Liver (tissue), 9 donors: ENCODE measurements around the gene PSMB1. TPM values are rescaled to one million over a fixed set of nuclear protein-coding genes. Genes with fewer than 3 reads are reported as not detected.

Source experiments
- DNase-seq: peaks from one replicate; pipeline ENCODE4 v3.0.0-alpha.2; 2017; ENCODE audit warnings: low spot score
- H3K27ac ChIP-seq, 2 donors: one replicate each; pipeline ENCODE4 v1.7.0; 2013; ENCODE audit warnings: inconsistent platforms in 2 of 2, low read length in 2 of 2, control low read depth in 1 of 2, low read depth in 1 of 2, mild to moderate bottlenecking in 1 of 2
- H3K27me3 ChIP-seq, 4 donors: one replicate each; pipeline versions ENCODE4 v1.6.1 to v1.7.0; 2013; ENCODE audit warnings: low read length in 3 of 4, inconsistent platforms in 1 of 4, mild to moderate bottlenecking in 1 of 4, moderate library complexity in 1 of 4; ENCODE audit not compliant: control insufficient read depth in 4 of 4, insufficient read depth in 4 of 4
- H3K36me3 ChIP-seq, 4 donors: one replicate each; pipeline versions ENCODE4 v1.6.1 to v1.7.0; 2013; ENCODE audit warnings: low read length in 3 of 4, mild to moderate bottlenecking in 3 of 4, low read depth in 1 of 4, moderate library complexity in 1 of 4; ENCODE audit not compliant: control insufficient read depth in 4 of 4, insufficient read depth in 3 of 4
- H3K4me1 ChIP-seq, 4 donors: one replicate each; pipeline versions ENCODE4 v1.6.1 to v1.7.0; 2013; ENCODE audit warnings: low read length in 3 of 4, mild to moderate bottlenecking in 3 of 4, moderate library complexity in 1 of 4; ENCODE audit not compliant: control insufficient read depth in 4 of 4, insufficient read depth in 4 of 4
- H3K4me3 ChIP-seq, 3 donors: one replicate each; pipeline versions ENCODE4 v1.6.1 to v1.7.0; 2013; ENCODE audit warnings: low read length in 3 of 3, control low read depth in 1 of 3, low read depth in 1 of 3, mild to moderate bottlenecking in 1 of 3
- H3K9ac ChIP-seq, 2 donors: one replicate each; pipeline ENCODE4 v1.7.0; 2013; ENCODE audit warnings: low read length in 2 of 2, mild to moderate bottlenecking in 2 of 2, moderate library complexity in 2 of 2, control low read depth in 1 of 2, low read depth in 1 of 2
- H3K9me3 ChIP-seq, 4 donors: one replicate each; pipeline versions ENCODE4 v1.6.1 to v1.7.0; 2013; ENCODE audit warnings: low read length in 3 of 4; ENCODE audit not compliant: control insufficient read depth in 4 of 4
- EGR1 ChIP-seq, 2 donors: IDR thresholded peaks; 2 replicates each; pipeline ENCODE4 v1.6.1; 2016 to 2018; ENCODE audit warnings: antibody characterized with exemption in 2 of 2, low read depth in 2 of 2
- FOXA2 ChIP-seq: IDR thresholded peaks from 2 replicates; pipeline ENCODE4 v1.6.1; 2016; ENCODE audit warnings: antibody characterized with exemption
- HNF4G ChIP-seq: IDR thresholded peaks from 2 replicates; pipeline ENCODE4 v1.6.1; 2016; ENCODE audit warnings: antibody characterized with exemption
- JUND ChIP-seq, 2 donors: IDR thresholded peaks; 2 replicates each; pipeline ENCODE4 v1.6.1; 2016; ENCODE audit warnings: antibody characterized with exemption in 2 of 2
- NR2F2 ChIP-seq: IDR thresholded peaks from 2 replicates; pipeline ENCODE4 v1.6.1; 2016; ENCODE audit warnings: antibody characterized with exemption
- RAD21 ChIP-seq, 2 donors: IDR thresholded peaks; 2 replicates each; pipeline ENCODE4 v1.6.1; 2016; ENCODE audit warnings: antibody characterized with exemption in 2 of 2, mild to moderate bottlenecking in 2 of 2
- RXRA ChIP-seq, 2 donors: IDR thresholded peaks; 2 replicates each; pipeline ENCODE4 v1.6.1; 2017 to 2018; ENCODE audit warnings: antibody characterized with exemption in 2 of 2, mild to moderate bottlenecking in 1 of 2
- SP1 ChIP-seq: IDR thresholded peaks from 2 replicates; pipeline ENCODE4 v1.6.1; 2018; ENCODE audit warnings: antibody characterized with exemption, mild to moderate bottlenecking
- TAF1 ChIP-seq: conservative IDR thresholded peaks from 2 replicates; pipeline ENCODE4 v1.6.1; 2016; ENCODE audit warnings: antibody characterized with exemption, mild to moderate bottlenecking
- WGBS: extraction: QIAGEN DNeasy Blood & Tissue Kit; methylation state at CpG from one replicate; pipeline ENCODE4 v1.1.7; 2013; 5-methylcytosine and 5-hydroxymethylcytosine counted together
- polyA plus RNA-seq, 2 donors: library from polyadenylated mRNA; stranded (reverse) in 1 of 2; unstranded in 1 of 2; fragments of 200-250 nt in 1 of 2; fragments of >200 nt in 1 of 2; fragmentation: Nextera tagmentation in 1 of 2; extraction: Ambion mirVana in 1 of 2; gene quantifications; one replicate each; pipeline versions ENCODE4 v1.2.1 to v1.2.3, GENCODE V29; 2013 to 2015
- total RNA-seq, 2 donors: library from RNA; depleted of rRNA; stranded (reverse); fragments of >200 nt; gene quantifications; one replicate each; pipeline ENCODE4 v1.2.3, GENCODE V29; 2014
- TF ChIP-seq, protein P1 (sequence below): IDR thresholded peaks from 2 replicates; pipeline ENCODE4 v1.6.1; 2016; ENCODE audit warnings: antibody characterized with exemption, mild to moderate bottlenecking
- TF ChIP-seq, protein P2 (sequence below): IDR thresholded peaks from 2 replicates; pipeline ENCODE4 v1.6.1; 2016; ENCODE audit warnings: antibody characterized with exemption
- TF ChIP-seq, protein P3 (sequence below): fragments of 150-350 bp; IDR thresholded peaks from 2 replicates; pipeline ENCODE4 v1.5.1; 2017; ENCODE audit warnings: improper control_type of control experiment, low read depth, low read length; ENCODE audit not compliant: missing input control
- TF ChIP-seq, protein P4 (sequence below): IDR thresholded peaks from 2 replicates; pipeline ENCODE4 v1.6.1; 2016; ENCODE audit warnings: antibody characterized with exemption
- donor health status: healthy.
- donor health status: healthy.
- donor health status: healthy.
- donor health status: healthy.
- donor health status: healthy.

Gene PSMB1
- total and polyA plus RNA-seq, 4 donors: 177 to 314 (median 188) TPM

DNA sequence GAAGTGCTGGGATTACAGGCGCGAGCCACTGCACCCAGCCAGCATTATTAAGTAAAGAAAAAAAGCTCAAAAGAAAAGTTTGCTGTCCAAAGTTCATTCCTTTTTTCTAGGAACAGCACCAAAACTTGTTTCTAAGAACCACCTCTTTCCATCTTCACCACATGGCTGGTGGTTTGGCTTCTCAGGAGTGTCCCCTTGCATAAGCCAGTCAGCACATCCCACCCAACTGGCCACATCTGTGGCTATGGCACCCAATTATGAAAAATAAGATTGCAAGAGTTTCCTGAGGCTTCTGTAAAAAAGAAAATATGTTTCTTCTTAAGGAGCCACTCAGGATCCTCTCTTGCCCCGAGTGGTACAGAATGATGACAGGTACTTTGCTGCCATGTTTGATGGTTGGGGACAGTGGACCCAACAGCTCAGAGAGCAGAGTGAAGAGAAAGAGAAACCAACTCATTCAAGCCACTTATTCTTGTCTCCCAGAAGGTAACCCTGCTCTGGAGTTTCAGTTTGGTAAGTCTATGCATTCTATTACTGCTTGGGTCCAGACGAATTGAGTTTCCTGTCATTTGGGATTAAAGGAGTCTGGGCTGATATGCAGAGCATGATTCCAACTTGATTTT is 65.3 kb downstream of the PSMB1 start (continued):
- TF ChIP-seq, protein P1, sequence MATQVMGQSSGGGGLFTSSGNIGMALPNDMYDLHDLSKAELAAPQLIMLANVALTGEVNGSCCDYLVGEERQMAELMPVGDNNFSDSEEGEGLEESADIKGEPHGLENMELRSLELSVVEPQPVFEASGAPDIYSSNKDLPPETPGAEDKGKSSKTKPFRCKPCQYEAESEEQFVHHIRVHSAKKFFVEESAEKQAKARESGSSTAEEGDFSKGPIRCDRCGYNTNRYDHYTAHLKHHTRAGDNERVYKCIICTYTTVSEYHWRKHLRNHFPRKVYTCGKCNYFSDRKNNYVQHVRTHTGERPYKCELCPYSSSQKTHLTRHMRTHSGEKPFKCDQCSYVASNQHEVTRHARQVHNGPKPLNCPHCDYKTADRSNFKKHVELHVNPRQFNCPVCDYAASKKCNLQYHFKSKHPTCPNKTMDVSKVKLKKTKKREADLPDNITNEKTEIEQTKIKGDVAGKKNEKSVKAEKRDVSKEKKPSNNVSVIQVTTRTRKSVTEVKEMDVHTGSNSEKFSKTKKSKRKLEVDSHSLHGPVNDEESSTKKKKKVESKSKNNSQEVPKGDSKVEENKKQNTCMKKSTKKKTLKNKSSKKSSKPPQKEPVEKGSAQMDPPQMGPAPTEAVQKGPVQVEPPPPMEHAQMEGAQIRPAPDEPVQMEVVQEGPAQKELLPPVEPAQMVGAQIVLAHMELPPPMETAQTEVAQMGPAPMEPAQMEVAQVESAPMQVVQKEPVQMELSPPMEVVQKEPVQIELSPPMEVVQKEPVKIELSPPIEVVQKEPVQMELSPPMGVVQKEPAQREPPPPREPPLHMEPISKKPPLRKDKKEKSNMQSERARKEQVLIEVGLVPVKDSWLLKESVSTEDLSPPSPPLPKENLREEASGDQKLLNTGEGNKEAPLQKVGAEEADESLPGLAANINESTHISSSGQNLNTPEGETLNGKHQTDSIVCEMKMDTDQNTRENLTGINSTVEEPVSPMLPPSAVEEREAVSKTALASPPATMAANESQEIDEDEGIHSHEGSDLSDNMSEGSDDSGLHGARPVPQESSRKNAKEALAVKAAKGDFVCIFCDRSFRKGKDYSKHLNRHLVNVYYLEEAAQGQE: no peak
- no peak for TF ChIP-seq SP1
- no peak for TF ChIP-seq FOXA2

DNA sequence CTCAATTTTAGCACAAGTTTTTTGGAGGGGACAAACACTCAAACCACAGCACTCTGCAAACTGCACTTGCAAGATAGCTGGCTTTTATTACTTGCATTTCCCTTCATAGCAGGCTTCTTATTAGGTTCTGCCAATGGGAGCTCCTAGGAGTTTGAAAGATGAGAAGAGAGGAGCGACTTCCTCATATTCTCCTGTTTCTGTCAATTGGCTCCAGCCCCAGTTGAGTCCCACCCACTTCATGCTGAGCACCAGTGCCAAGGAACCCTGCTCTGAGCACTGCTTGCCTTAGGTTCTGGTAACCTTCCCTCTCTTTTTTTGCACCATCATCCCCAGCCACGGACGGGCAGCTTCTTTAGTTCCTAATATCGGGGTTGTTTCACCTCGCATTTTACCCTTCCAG is 67.9 kb downstream of the PSMB1 start:
- Histone ChIP-seq H3K4me1 (no peaks in the 10 kb centered on the region), H3K27ac (no peak overlapping the region), H3K9ac (no peak overlapping the region), H3K4me3 (no peak overlapping the region), H3K36me3 (no peaks in the 10 kb centered on the region), H3K27me3 (peaks cover 0 to 3% (median under 1%) of the 10 kb centered on the region in 4 donors), H3K9me3 (no peaks in the 10 kb centered on the region)
- TF ChIP-seq, protein P2, sequence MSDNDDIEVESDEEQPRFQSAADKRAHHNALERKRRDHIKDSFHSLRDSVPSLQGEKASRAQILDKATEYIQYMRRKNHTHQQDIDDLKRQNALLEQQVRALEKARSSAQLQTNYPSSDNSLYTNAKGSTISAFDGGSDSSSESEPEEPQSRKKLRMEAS: no peak
- TF ChIP-seq TAF1 (no peak), JUND (IDR thresholded peaks at IDR 0.05) (no peak), RXRA (IDR thresholded peaks at IDR 0.05) (no peak), RAD21 (IDR thresholded peaks at IDR 0.05) (no peak), SP1 (no peak), NR2F2 (no peak), HNF4G (no peak), EGR1 (IDR thresholded peaks at IDR 0.05; ENCODE audit: low read depth in 2 of 2) (no peak)
- TF ChIP-seq, protein P3, sequence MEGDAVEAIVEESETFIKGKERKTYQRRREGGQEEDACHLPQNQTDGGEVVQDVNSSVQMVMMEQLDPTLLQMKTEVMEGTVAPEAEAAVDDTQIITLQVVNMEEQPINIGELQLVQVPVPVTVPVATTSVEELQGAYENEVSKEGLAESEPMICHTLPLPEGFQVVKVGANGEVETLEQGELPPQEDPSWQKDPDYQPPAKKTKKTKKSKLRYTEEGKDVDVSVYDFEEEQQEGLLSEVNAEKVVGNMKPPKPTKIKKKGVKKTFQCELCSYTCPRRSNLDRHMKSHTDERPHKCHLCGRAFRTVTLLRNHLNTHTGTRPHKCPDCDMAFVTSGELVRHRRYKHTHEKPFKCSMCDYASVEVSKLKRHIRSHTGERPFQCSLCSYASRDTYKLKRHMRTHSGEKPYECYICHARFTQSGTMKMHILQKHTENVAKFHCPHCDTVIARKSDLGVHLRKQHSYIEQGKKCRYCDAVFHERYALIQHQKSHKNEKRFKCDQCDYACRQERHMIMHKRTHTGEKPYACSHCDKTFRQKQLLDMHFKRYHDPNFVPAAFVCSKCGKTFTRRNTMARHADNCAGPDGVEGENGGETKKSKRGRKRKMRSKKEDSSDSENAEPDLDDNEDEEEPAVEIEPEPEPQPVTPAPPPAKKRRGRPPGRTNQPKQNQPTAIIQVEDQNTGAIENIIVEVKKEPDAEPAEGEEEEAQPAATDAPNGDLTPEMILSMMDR: no peak
- TF ChIP-seq, protein P4, sequence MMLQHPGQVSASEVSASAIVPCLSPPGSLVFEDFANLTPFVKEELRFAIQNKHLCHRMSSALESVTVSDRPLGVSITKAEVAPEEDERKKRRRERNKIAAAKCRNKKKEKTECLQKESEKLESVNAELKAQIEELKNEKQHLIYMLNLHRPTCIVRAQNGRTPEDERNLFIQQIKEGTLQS: no peak
- no peak for DNase-seq
- WGBS: 86% methylated on average over 5 of the region's 5 CpGs

Other genes starting within 250 kb of the PSMB1 start
- gene FAM120B, start 246.5 kb downstream of the PSMB1 start, total RNA-seq: 10 to 100 TPM; 10.5 to 11.1 TPM
- 1 to 10 TPM; 6.0 to 7.7 TPM for gene FAM120B, start 246.5 kb downstream of the PSMB1 start, polyA plus RNA-seq
- 1 to 10 TPM; 7.5 TPM for gene TBP, start 1.1 kb upstream of the PSMB1 start, total RNA-seq
- 1 to 10 TPM; 4.5 to 7.1 TPM for gene TBP, start 1.1 kb upstream of the PSMB1 start, polyA plus RNA-seq
- gene PDCD2, start 31.3 kb upstream of the PSMB1 start, total RNA-seq: 10 to 100 TPM; 19.7 to 26.8 TPM
- gene PDCD2, start 31.3 kb upstream of the PSMB1 start, polyA plus RNA-seq: 10 to 100 TPM; 19.6 to 28.3 TPM